Naive B cell (primary cell): Measurements from ENCODE around the gene AQR. TPM values are rescaled to one million over a fixed set of nuclear protein-coding genes. Genes with fewer than 3 reads are reported as not detected.
"Not testable (repeated sequence)": the region's sequence is repeated elsewhere in the genome, so short reads cannot be mapped to it uniquely, and the experiment has no call there.

ENCODE experiments used
- ATAC-seq, 2 donors: fragments of 150-1000 bp; cut with Tn5 transposase; 2 replicates each; pipeline ENCODE4 v1.10.0; 2021; ENCODE audit warnings: low read depth in 2 of 2, mild to moderate bottlenecking in 2 of 2, moderate library complexity in 2 of 2
- DNase-seq: peaks from one replicate; pipeline ENCODE4 v3.0.0; 2022
- H3K27ac Mint-ChIP-seq, 6 donors: one replicate each; pipeline ENCODE4 v1.8.0; 2020 to 2022; ENCODE audit warnings: mild to moderate bottlenecking in 6 of 6, mixed read lengths in 6 of 6, moderate library complexity in 5 of 6, inconsistent platforms in 2 of 6
- H3K27me3 Mint-ChIP-seq, 3 donors: one replicate each; pipeline ENCODE4 v1.8.0; 2021 to 2022; ENCODE audit warnings: mixed read lengths in 3 of 3, mild to moderate bottlenecking in 1 of 3
- H3K36me3 Mint-ChIP-seq, 2 donors: one replicate each; pipeline ENCODE4 v1.8.0; 2020 to 2022; ENCODE audit warnings: mixed read lengths in 2 of 2, inconsistent platforms in 1 of 2, mild to moderate bottlenecking in 1 of 2
- H3K4me1 Mint-ChIP-seq, 3 donors: one replicate each; pipeline ENCODE4 v1.8.0; 2020 to 2022; ENCODE audit warnings: mixed read lengths in 3 of 3, inconsistent platforms in 1 of 3, mild to moderate bottlenecking in 1 of 3, moderate library complexity in 1 of 3
- H3K4me3 Mint-ChIP-seq, 8 donors: one replicate each; pipeline ENCODE4 v1.8.0; 2020 to 2022; ENCODE audit warnings: mild to moderate bottlenecking in 8 of 8, mixed read lengths in 8 of 8, moderate library complexity in 8 of 8, inconsistent platforms in 2 of 8
- H3K9me3 Mint-ChIP-seq, 7 donors: one replicate each; pipeline ENCODE4 v1.8.0; 2020 to 2022; ENCODE audit warnings: mixed read lengths in 7 of 7, mild to moderate bottlenecking in 5 of 7, inconsistent platforms in 2 of 7, moderate library complexity in 1 of 7
- polyA plus RNA-seq, 6 donors: library from polyadenylated mRNA; unstranded; fragments of 300-500 nt; fragmentation: Illumina TruSeq; gene quantifications; one replicate each; pipeline ENCODE4 v1.2.3, GENCODE V29; 2021; ENCODE audit warnings: low read depth in 6 of 6

AQR gene
- polyA plus RNA-seq, 6 donors from 2014 or later = 6.3 to 16.6 (median 11.2) TPM

DNA sequence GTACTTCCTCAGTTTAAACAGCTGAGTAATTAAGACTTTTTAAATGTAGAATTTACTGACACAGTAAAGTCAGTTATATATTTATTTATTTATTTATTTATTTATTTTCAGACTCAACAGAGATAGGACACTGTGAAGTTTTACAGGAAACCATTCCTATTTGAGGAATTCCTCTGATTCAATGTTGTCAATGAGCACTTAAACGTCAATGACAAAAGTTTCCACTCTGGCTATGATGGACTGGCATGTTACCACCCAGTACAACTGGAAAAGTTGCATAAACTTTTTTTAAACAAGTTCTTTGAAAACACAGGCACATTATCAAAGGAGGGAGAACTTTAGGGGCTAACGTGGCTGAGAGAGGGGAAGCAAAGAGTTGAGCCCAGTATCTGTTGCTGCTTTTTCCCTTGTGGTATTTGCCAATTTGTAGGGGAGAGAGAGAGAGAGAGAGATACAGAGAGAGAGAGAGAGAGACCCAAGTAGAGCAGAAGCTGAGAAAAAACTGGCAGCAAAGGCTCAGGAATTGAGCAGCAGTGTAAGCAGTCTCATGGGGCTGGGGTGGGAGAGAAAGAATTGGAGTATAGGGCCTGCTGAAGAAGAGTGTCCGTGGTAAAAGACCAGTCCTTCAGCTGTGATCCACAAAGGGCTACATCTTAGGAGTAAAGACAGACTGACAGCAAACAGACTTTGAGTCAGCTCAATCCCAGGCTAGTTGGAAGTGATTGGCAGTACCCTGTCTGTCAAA lies 155.9 kb downstream of the AQR start:
- no peaks in the 10 kb centered on the region for H3K4me1 Mint-ChIP-seq
- no peaks in the 10 kb centered on the region for H3K36me3 Mint-ChIP-seq
- no peak overlapping the region for H3K4me3 Mint-ChIP-seq
- H3K27me3 Mint-ChIP-seq = peaks cover 25 to 68% (median 30%) of the 10 kb centered on the region in 3 donors
- no peak overlapping the region for H3K27ac Mint-ChIP-seq
- DNase-seq (no peak), ATAC-seq (no peak)
- peaks cover 0 to 3% (median 0%) of the 10 kb centered on the region in 7 donors for H3K9me3 Mint-ChIP-seq

- not testable (repeated sequence) for H3K4me1 Mint-ChIP-seq, H3K36me3 Mint-ChIP-seq, H3K27ac Mint-ChIP-seq, DNase-seq, H3K9me3 Mint-ChIP-seq, H3K4me3 Mint-ChIP-seq, ATAC-seq
- H3K27me3 Mint-ChIP-seq = peaks cover 25 to 65% (median 32%) of the 10 kb centered on the region in 3 donors
These were observed 156.6 kb downstream of the AQR start for GRCh38 chr15:34812868-34813365.

- no peak for DNase-seq
- Mint-ChIP-seq H3K36me3 (no peaks in the 10 kb centered on the region), H3K27me3 (peaks cover 20 to 59% (median 32%) of the 10 kb centered on the region in 3 donors), H3K9me3 (peaks cover 0 to 11% (median 3%) of the 10 kb centered on the region in 7 donors), H3K4me3 (no peak overlapping the region), H3K4me1 (no peaks in the 10 kb centered on the region), H3K27ac (no peak overlapping the region)
- ATAC-seq = no peak
These were observed 157.2 kb downstream of the AQR start for GRCh38 chr15:34812369-34812768.

DNA sequence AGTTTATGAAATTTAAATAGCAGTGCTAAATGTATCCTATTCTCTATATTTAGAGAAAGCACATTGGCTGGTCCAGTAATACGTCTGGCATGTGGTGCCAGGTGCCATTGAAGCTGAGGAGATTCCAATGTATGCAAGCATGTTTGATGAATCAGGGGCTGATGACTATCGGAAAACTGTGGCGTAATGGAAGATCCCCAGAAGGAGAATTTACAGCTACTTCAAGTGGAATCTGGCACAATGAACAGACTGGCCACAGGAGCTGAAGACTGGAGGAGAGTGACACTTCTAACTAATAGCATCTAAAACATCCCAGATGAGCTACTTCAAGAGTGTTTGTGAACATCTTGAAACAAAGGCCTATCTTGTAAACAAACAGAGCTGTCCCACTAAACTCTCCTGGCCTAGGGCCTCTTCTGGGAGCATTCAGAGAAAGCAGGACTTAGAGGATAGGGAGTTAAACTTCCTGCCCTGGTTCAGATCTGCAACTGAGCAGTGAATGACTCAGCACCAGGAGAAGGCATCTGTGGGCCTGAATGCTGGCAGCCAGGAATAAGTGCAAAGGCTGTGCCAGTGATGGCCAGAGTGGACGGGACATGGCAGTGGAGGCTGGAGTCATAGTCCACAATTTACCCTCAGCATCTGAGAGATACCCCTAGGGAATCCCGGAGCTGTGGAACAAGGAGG lies 159.0 kb downstream of the AQR start:
- Mint-ChIP-seq H3K27me3 (peaks cover 18 to 66% (median 42%) of the 10 kb centered on the region in 3 donors), H3K4me3 (no peak overlapping the region), H3K4me1 (no peaks in the 10 kb centered on the region), H3K36me3 (peaks cover 0 to 8% of the 10 kb centered on the region in 2 donors), H3K9me3 (peaks cover 2 to 20% (median 11%) of the 10 kb centered on the region in 7 donors), H3K27ac (peak overlapping the region in 1 of 6 donors; percentile 57)
- no peak for ATAC-seq
- DNase-seq = no peak

GRCh38 chr15:34809186-34809585 lies 160.4 kb downstream of the AQR start:
- ATAC-seq = no peak
- peaks cover 24 to 52% (median 41%) of the 10 kb centered on the region in 3 donors for H3K27me3 Mint-ChIP-seq

GRCh38 chr15:34808016-34808415 lies 161.5 kb downstream of the AQR start:
- Mint-ChIP-seq H3K27ac (no peak overlapping the region), H3K4me1 (no peaks in the 10 kb centered on the region), H3K4me3 (no peak overlapping the region), H3K9me3 (peaks cover 2 to 20% (median 11%) of the 10 kb centered on the region in 7 donors), H3K27me3 (peaks cover 18 to 48% (median 36%) of the 10 kb centered on the region in 3 donors), H3K36me3 (peaks cover 0 to 8% of the 10 kb centered on the region in 2 donors)
- ATAC-seq (no peak), DNase-seq (no peak)

More at GRCh38 chr15:34809186-34809585, 160.4 kb downstream of the AQR start:
- H3K9me3 Mint-ChIP-seq = peaks cover 2 to 20% (median 11%) of the 10 kb centered on the region in 7 donors
- no peaks in the 10 kb centered on the region for H3K4me1 Mint-ChIP-seq
- no peak overlapping the region for H3K27ac Mint-ChIP-seq
- H3K4me3 Mint-ChIP-seq = no peak overlapping the region
- no peak for DNase-seq
- peaks cover 0 to 8% of the 10 kb centered on the region in 2 donors for H3K36me3 Mint-ChIP-seq

DNA sequence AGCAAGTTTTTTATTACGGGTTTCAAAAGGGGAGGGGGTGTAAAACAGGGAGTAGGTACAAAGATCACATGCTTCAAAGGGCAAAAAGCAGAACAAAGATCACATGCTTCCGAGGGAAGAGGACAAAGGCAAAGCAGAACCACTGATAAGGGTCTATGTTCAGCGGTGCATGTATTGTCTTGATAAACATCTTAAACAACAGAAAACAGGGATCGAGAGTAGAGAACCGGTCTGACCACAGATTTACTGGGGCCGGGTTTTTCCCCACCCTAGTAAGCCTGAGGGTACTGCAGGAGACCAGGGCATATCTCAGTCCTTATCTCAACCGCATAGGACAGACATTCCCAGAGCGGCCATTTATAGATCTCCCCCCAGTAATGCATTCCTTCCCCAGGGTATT lies 162.3 kb downstream of the AQR start:
- peaks cover 18 to 44% (median 32%) of the 10 kb centered on the region in 3 donors for H3K27me3 Mint-ChIP-seq
- not testable (repeated sequence) for H3K4me1 Mint-ChIP-seq, H3K36me3 Mint-ChIP-seq, DNase-seq, H3K4me3 Mint-ChIP-seq, ATAC-seq
- H3K27ac Mint-ChIP-seq = peak overlapping the region in 1 of 6 donors; percentile 4
- H3K9me3 Mint-ChIP-seq = peaks cover 2 to 20% (median 11%) of the 10 kb centered on the region in 7 donors

DNA sequence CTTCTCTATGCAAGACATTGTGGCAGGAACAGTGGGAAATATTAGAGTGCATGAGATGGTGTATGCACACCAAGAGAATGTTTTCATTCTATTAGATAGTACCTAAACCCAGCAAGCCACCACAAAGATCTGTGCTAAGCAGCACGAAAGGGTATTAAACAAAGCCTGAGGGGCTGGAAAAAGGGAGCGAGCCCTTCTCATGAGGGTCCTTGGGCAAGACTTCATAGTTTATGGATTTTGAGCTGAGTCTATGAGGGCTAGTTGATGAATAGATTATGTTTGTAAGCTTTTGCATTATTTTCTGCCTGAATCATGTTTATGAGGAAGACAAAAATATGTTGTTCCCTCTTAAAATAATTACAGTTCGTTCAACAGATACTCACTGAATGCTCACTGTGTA lies 164.8 kb downstream of the AQR start:
- peaks cover 15 to 40% (median 24%) of the 10 kb centered on the region in 3 donors for H3K27me3 Mint-ChIP-seq
- ATAC-seq (no peak), DNase-seq (no peak)
- H3K36me3 Mint-ChIP-seq = peaks cover 0 to 8% of the 10 kb centered on the region in 2 donors
- no peak overlapping the region for H3K4me3 Mint-ChIP-seq
- H3K4me1 Mint-ChIP-seq = no peaks in the 10 kb centered on the region
- H3K9me3 Mint-ChIP-seq = peaks cover 2 to 20% (median 8%) of the 10 kb centered on the region in 7 donors
- H3K27ac Mint-ChIP-seq = no peak overlapping the region

DNA sequence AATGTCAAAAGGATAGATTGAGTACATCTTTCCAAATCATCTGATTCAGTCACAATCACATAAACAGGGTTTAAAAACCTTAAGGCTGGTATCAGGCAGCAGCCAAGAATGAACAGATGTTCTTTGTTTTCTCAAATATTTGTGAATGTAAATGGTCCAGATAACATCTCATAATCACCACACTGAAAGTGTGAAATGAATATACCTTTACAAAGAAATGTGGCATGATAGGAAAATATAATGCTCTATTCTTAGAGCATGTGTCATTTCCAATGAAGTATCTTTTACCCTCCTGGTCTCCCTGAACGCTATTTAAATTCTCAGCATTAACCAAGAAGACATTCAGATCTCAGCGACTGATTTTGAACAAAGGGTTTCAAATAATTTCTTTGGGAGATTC lies 165.4 kb downstream of the AQR start:
- H3K36me3 Mint-ChIP-seq = peaks cover 0 to 8% of the 10 kb centered on the region in 2 donors
- DNase-seq (no peak), ATAC-seq (no peak)
- H3K4me1 Mint-ChIP-seq = no peaks in the 10 kb centered on the region
- H3K27me3 Mint-ChIP-seq = peaks cover 14 to 40% (median 30%) of the 10 kb centered on the region in 3 donors
- no peak overlapping the region for H3K27ac Mint-ChIP-seq
- no peak overlapping the region for H3K4me3 Mint-ChIP-seq
- peaks cover 2 to 20% (median 10%) of the 10 kb centered on the region in 7 donors for H3K9me3 Mint-ChIP-seq

GRCh38 chr15:34802803-34803750 lies 166.5 kb downstream of the AQR start:
- no peak overlapping the region for H3K27ac Mint-ChIP-seq

GRCh38 chr15:34802371-34802770 lies 167.2 kb downstream of the AQR start:
- Mint-ChIP-seq H3K36me3 (peaks cover 0 to 8% of the 10 kb centered on the region in 2 donors), H3K27me3 (peaks cover 16 to 40% (median 32%) of the 10 kb centered on the region in 3 donors), H3K9me3 (peaks cover 1 to 11% (median 8%) of the 10 kb centered on the region in 7 donors), H3K27ac (no peak overlapping the region), H3K4me1 (no peaks in the 10 kb centered on the region), H3K4me3 (no peak overlapping the region)
- ATAC-seq (no peak), DNase-seq (no peak)

More at GRCh38 chr15:34802803-34803750, 166.5 kb downstream of the AQR start:
- peaks cover 12 to 35% (median 28%) of the 10 kb centered on the region in 3 donors for H3K27me3 Mint-ChIP-seq
- peaks cover 2 to 16% (median 8%) of the 10 kb centered on the region in 7 donors for H3K9me3 Mint-ChIP-seq
- no peaks in the 10 kb centered on the region for H3K4me1 Mint-ChIP-seq
- DNase-seq (no peak), ATAC-seq (no peak)
- H3K4me3 Mint-ChIP-seq = no peak overlapping the region
- peaks cover 0 to 8% of the 10 kb centered on the region in 2 donors for H3K36me3 Mint-ChIP-seq
